Endodermal cell (in vitro differentiated cells): ENCODE measurements around the gene LCN12. TPM values are rescaled to one million over a fixed set of nuclear protein-coding genes. Genes with fewer than 3 reads are reported as not detected.

Source experiments
- DNase-seq: peaks from one replicate; pipeline ENCODE4 v3.0.0-alpha.2; 2017
- H3K27ac ChIP-seq: 2 replicates; pipeline ENCODE4 v1.5.1; 2013; ENCODE audit warnings: mild to moderate bottlenecking, low read depth, low read length, moderate library complexity
- H3K27me3 ChIP-seq: 2 replicates; pipeline ENCODE4 v1.6.1; 2013; ENCODE audit warnings: mild to moderate bottlenecking, low read length, moderate library complexity; ENCODE audit not compliant: insufficient read depth, control insufficient read depth, poor library complexity, severe bottlenecking
- H3K36me3 ChIP-seq: 2 replicates; pipeline ENCODE4 v1.7.0; 2013; ENCODE audit warnings: mild to moderate bottlenecking, low read length, moderate library complexity; ENCODE audit not compliant: control insufficient read depth, insufficient read depth
- H3K4me1 ChIP-seq: one replicate; pipeline ENCODE4 v1.7.0; 2013; ENCODE audit warnings: low read length; ENCODE audit not compliant: control insufficient read depth, insufficient read depth
- H3K4me3 ChIP-seq: 2 replicates; pipeline ENCODE4 v1.5.1; 2013; ENCODE audit warnings: mild to moderate bottlenecking, low read length, moderate library complexity
- H3K9ac ChIP-seq: 2 replicates; pipeline ENCODE4 v1.6.1; 2013; ENCODE audit warnings: mild to moderate bottlenecking, low read length, moderate library complexity; ENCODE audit not compliant: poor library complexity, severe bottlenecking; ENCODE audit errors: extremely low read depth
- H3K9me3 ChIP-seq: 2 replicates; pipeline ENCODE4 v1.6.1; 2013; ENCODE audit warnings: mild to moderate bottlenecking, low read length, moderate library complexity; ENCODE audit not compliant: control insufficient read depth
- H3K27ac Mint-ChIP-seq: 2 replicates; pipeline ENCODE4 v1.8.0; 2020; ENCODE audit warnings: mixed read lengths
- H3K27me3 Mint-ChIP-seq: 2 replicates; pipeline ENCODE4 v1.8.0; 2021; ENCODE audit warnings: mild to moderate bottlenecking, mixed read lengths; ENCODE audit not compliant: insufficient read depth
- H3K36me3 Mint-ChIP-seq: 2 replicates; pipeline ENCODE4 v1.8.0; 2020; ENCODE audit warnings: low read depth, mixed read lengths
- H3K4me1 Mint-ChIP-seq: 2 replicates; pipeline ENCODE4 v1.8.0; 2020; ENCODE audit warnings: mixed read lengths
- H3K4me3 Mint-ChIP-seq: 2 replicates; pipeline ENCODE4 v1.8.0; 2020; ENCODE audit warnings: mild to moderate bottlenecking, moderate library complexity, mixed read lengths
- H3K9me3 Mint-ChIP-seq: 2 replicates; pipeline ENCODE4 v1.8.0; 2020; ENCODE audit warnings: mild to moderate bottlenecking, mixed read lengths
- CTCF ChIP-seq: fragments of 200-600 bp; sonication (generic); conservative IDR thresholded peaks from 2 replicates; pipeline ENCODE4 v1.5.0; 2021; ENCODE audit warnings: antibody characterized with exemption, mild to moderate bottlenecking
- WGBS, 2 experiments: methylation state at CpG; one replicate each; pipeline versions ENCODE4 v1.1.5 to v1.1.7; 2013; ENCODE audit warnings: missing lambda C conversion rate in 2 of 2, mixed read lengths in 1 of 2; ENCODE audit not compliant: insufficient coverage in 1 of 2, insufficient read length in 1 of 2; 5-methylcytosine and 5-hydroxymethylcytosine counted together
- total RNA-seq, 2 donors: library from RNA; stranded (reverse); fragmentation: NEBNext Ultra II Directional in 1 of 2; extraction: Animal tissue kit (Norgen Biotek cat#: 25700) in 1 of 2; gene quantifications; 2 replicates in 1 of 2; 3 replicates in 1 of 2; pipeline ENCODE4 v1.2.1, GENCODE V29; 2021

The LCN12 gene
- total RNA-seq, 2 donors from 2014 or later: 2.1 to 4.4 TPM

DNA sequence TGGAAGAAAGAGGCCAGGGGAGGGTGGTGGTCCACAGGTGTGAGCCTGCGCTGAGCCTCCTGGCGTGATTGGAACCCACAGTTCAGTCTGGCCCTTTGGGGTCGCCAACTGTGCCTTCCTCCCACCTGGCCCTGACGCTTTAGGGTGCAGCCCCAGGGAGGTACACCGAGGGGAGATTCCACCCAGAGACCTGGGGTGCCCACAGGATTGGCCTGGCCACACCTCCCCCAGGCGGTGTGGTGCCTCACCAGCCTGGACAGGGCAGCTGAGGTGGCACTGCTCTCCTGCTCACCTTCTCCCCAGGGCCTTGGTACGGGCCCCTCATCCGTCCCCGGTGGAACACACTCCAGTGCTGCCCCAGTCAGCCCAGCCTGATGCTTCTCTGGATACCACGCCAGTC, 45.3 kb downstream of the LCN12 start:
- 90 to 100% methylated on average over 3 to 10 of the region's 10 CpGs for WGBS, 2 experiments
- H3K9me3 Mint-ChIP-seq: no peaks in the 10 kb centered on the region
- Histone ChIP-seq H3K27ac (no peak overlapping the region), H3K4me3 (no peak overlapping the region), H3K9me3 (no peaks in the 10 kb centered on the region), H3K36me3 (peaks cover 9% of the 10 kb centered on the region), H3K4me1 (peaks cover 4% of the 10 kb centered on the region), H3K9ac (no peak overlapping the region), H3K27me3 (no peaks in the 10 kb centered on the region)
- TF ChIP-seq CTCF: no peak
- no peak overlapping the region for H3K4me3 Mint-ChIP-seq
- H3K27me3 Mint-ChIP-seq: peaks cover 5% of the 10 kb centered on the region
- DNase-seq: no peak
- peaks cover 4% of the 10 kb centered on the region for H3K36me3 Mint-ChIP-seq
- no peak overlapping the region for H3K27ac Mint-ChIP-seq
- no peaks in the 10 kb centered on the region for H3K4me1 Mint-ChIP-seq

GRCh38 chr9:136997830-136998234, 45.8 kb downstream of the LCN12 start:
- Mint-ChIP-seq H3K27ac (no peak overlapping the region), H3K27me3 (peaks cover 5% of the 10 kb centered on the region), H3K36me3 (peaks cover 4% of the 10 kb centered on the region), H3K4me1 (no peaks in the 10 kb centered on the region), H3K4me3 (no peak overlapping the region), H3K9me3 (no peaks in the 10 kb centered on the region)
- H3K27ac ChIP-seq: no peak overlapping the region
- H3K4me1 ChIP-seq: peaks cover 4% of the 10 kb centered on the region
- no peaks in the 10 kb centered on the region for H3K9me3 ChIP-seq
- no peak for TF ChIP-seq CTCF
- DNase-seq: no peak
- no peak overlapping the region for H3K4me3 ChIP-seq
- no peak overlapping the region for H3K9ac ChIP-seq
- H3K27me3 ChIP-seq: no peaks in the 10 kb centered on the region
- 93 to 94% methylated on average over 13 to 18 of the region's 18 CpGs for WGBS, 2 experiments
- peaks cover 9% of the 10 kb centered on the region for H3K36me3 ChIP-seq

DNA sequence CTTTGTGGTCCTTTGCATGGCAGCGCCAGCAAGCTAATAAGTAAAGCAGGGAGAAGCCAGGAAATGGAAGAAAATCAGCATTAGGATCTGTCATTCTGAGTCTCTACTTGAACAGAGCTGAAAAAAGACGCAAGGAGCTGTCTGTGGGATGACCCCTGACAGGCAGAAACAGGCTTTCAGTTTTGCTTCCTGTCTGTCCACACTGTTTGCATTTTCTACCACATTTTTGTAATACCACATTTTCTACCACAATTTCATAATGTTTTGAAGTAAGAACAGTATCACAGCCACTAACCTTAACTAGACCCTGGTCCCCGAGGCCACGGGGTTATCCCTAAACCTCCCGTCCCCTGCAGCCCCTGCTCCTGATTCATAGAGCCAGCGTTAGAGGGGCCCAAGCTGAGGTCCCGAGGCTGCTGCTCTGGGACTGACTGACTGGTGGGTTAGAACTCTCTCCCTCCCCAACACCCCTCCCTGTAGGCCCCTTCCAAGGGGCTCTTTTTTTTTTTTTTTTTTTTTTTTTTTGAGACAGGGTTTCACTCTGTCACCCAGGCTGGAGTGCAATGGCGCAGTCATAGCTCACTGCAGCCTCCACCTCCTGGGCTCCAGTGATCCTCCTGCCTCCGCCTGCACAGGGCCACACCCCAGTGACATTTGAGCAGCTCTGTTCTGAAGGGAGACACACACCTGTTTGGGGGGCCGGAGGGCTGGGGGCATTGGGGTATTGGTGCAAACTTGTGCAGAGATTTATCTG, 48.3 kb downstream of the LCN12 start:
- Mint-ChIP-seq H3K36me3 (no peaks in the 10 kb centered on the region), H3K9me3 (peaks cover 11% of the 10 kb centered on the region), H3K4me3 (no peak overlapping the region), H3K27ac (no peak overlapping the region), H3K27me3 (peaks cover 9% of the 10 kb centered on the region), H3K4me1 (no peaks in the 10 kb centered on the region)
- H3K9ac ChIP-seq: no peak overlapping the region
- H3K27ac ChIP-seq: no peak overlapping the region
- no peak for TF ChIP-seq CTCF
- no peaks in the 10 kb centered on the region for H3K27me3 ChIP-seq
- DNase-seq: no peak
- H3K4me1 ChIP-seq: peaks cover 4% of the 10 kb centered on the region
- no peaks in the 10 kb centered on the region for H3K9me3 ChIP-seq
- no peak overlapping the region for H3K4me3 ChIP-seq
- WGBS, 2 experiments: 83 to 90% methylated on average over 3 to 10 of the region's 10 CpGs
- no peaks in the 10 kb centered on the region for H3K36me3 ChIP-seq
